Stimulated activated CD8-positive, alpha-beta memory T cell treated with anti-CD3 and anti-CD28 coated beads, Interleukin-2, amount 100 ng/mL, for 48 hours (primary cell): Measurements from ENCODE around the gene ORMDL2.
A peak's percentile ranks its signal among the peaks of the same experiment; 100 is the strongest.

Experiments used
- DNase-seq, 2 donors: peaks; one replicate each; pipeline ENCODE4 v3.0.0-alpha.2; 2020; ENCODE audit warnings: low read depth in 2 of 2

The ORMDL2 gene

GRCh38 chr12:55817345-55818139 is at the start of gene ORMDL2, which contains the start of gene SARNP:
Gene ORMDL2 (plus strand): TSS chr12:55818041. CDS start chr12:55819000, 959 bp downstream.
Gene SARNP (minus strand): TSS chr12:55817724. CDS start chr12:55817701, 23 bp downstream.
- DNase-seq, result peak; percentile 88 to 93

- DNase-seq, result no peak
These were observed 46.1 kb upstream of the ORMDL2 start for GRCh38 chr12:55771736-55772135.

- no peak for DNase-seq
These were observed 40.0 kb upstream of the ORMDL2 start for GRCh38 chr12:55777856-55778255.

- DNase-seq, result no peak
These were observed 37.2 kb upstream of the ORMDL2 start for GRCh38 chr12:55780685-55781084.

- no peak for DNase-seq
These were observed 29.3 kb upstream of the ORMDL2 start for GRCh38 chr12:55788546-55788945.

GRCh38 chr12:55789171-55789570 is 28.7 kb upstream of the ORMDL2 start:
- no peak for DNase-seq

- no peak for DNase-seq
These were observed 27.9 kb upstream of the ORMDL2 start for GRCh38 chr12:55789893-55790292.

GRCh38 chr12:55795950-55796349 is 21.9 kb upstream of the ORMDL2 start:
- no peak for DNase-seq

- no peak for DNase-seq
These were observed 20.8 kb upstream of the ORMDL2 start for GRCh38 chr12:55797068-55797467.

GRCh38 chr12:55797550-55797949 is 20.3 kb upstream of the ORMDL2 start:
- no peak for DNase-seq

- no peak for DNase-seq
These were observed 10.9 kb upstream of the ORMDL2 start for GRCh38 chr12:55806982-55807381.

GRCh38 chr12:55809274-55809673 is 8.6 kb upstream of the ORMDL2 start:
- DNase-seq, result no peak

GRCh38 chr12:55812088-55812487 is 5.8 kb upstream of the ORMDL2 start:
- DNase-seq, result no peak

GRCh38 chr12:55814257-55814656 is 3.6 kb upstream of the ORMDL2 start:
- no peak for DNase-seq

- DNase-seq, result no peak
These were observed 2.4 kb upstream of the ORMDL2 start for GRCh38 chr12:55815473-55815872.

- no peak for DNase-seq
These were observed 928 bp upstream of the ORMDL2 start for GRCh38 chr12:55816881-55817344.

- no peak for DNase-seq
These were observed 393 bp downstream of the ORMDL2 start for GRCh38 chr12:55818140-55818728.

- no peak for DNase-seq
These were observed 1.0 kb downstream of the ORMDL2 start for GRCh38 chr12:55818886-55819285.

- DNase-seq, result no peak
These were observed 2.8 kb downstream of the ORMDL2 start for GRCh38 chr12:55820679-55821078.

- DNase-seq, result no peak
These were observed 4.4 kb downstream of the ORMDL2 start for GRCh38 chr12:55822228-55822627.

GRCh38 chr12:55823419-55823818 is 5.6 kb downstream of the ORMDL2 start:
- DNase-seq, result no peak

- DNase-seq, result no peak
These were observed 6.9 kb downstream of the ORMDL2 start for GRCh38 chr12:55824726-55825125.

GRCh38 chr12:55827806-55828205 is 10.0 kb downstream of the ORMDL2 start:
- DNase-seq, result no peak
